ENCODE data around the gene KIR3DL2.
"Not testable (repeated sequence)": the region's sequence is repeated elsewhere in the genome, so short reads cannot be mapped to it uniquely, and the experiment has no call there.

GRCh38 chr19:54907899-54908298, 57.7 kb downstream of the KIR3DL2 start:
- TF ChIP-seq CTCF (conservative IDR thresholded peaks at IDR 0.05; ENCODE audit: low read depth in 2 of 2); CREB1 (CRISPR knock-in tag; IDR thresholded peaks at IDR 0.05; ENCODE audit: low read depth): not testable (repeated sequence)
